Activated CD8-positive, alpha-beta T cell treated with anti-CD3 and anti-CD28 coated beads, Interleukin-2, amount 10 ng/mL, durations not matched to agents 7 days and 5 days (primary cell): Measurements from ENCODE around the gene ALG5. TPM values are rescaled to one million over a fixed set of nuclear protein-coding genes. Genes with fewer than 3 reads are reported as not detected.
A peak's percentile ranks its signal among the peaks of the same experiment; 100 is the strongest.

ENCODE experiments used
- ATAC-seq: fragments of 150-1000 bp; cut with Tn5 transposase; one replicate; pipeline ENCODE4 v1.10.0; 2021; ENCODE audit warnings: moderate library complexity
- CTCF ChIA-PET: fragments of 350-600 bp; sonication (Branson Sonifier 250); formaldehyde crosslinking; loops from one replicate; lab custom pipeline; 2021; ENCODE audit warnings: antibody characterized with exemption; lab: Charles Lee
- POLR2A ChIA-PET: fragments of 350-600 bp; sonication (Branson Sonifier 250); formaldehyde crosslinking; loops from one replicate; lab custom pipeline; 2021; ENCODE audit warnings: antibody characterized with exemption; lab: Charles Lee
- DNase-seq: peaks from one replicate; pipeline ENCODE4 v3.0.0-alpha.2; 2020
- H3K27ac Mint-ChIP-seq: one replicate; pipeline ENCODE4 v1.8.0; 2021; ENCODE audit warnings: mild to moderate bottlenecking, mixed read lengths
- H3K27me3 Mint-ChIP-seq: one replicate; pipeline ENCODE4 v1.8.0; 2021; ENCODE audit warnings: low read depth, mixed read lengths
- H3K36me3 Mint-ChIP-seq: one replicate; pipeline ENCODE4 v1.8.0; 2021; ENCODE audit warnings: low read depth, mixed read lengths
- H3K4me1 Mint-ChIP-seq: one replicate; pipeline ENCODE4 v1.8.0; 2021; ENCODE audit warnings: low read depth, mixed read lengths
- H3K4me3 Mint-ChIP-seq: one replicate; pipeline ENCODE4 v1.8.0; 2021; ENCODE audit warnings: mild to moderate bottlenecking, mixed read lengths
- H3K9me3 Mint-ChIP-seq: one replicate; pipeline ENCODE4 v1.8.0; 2022; ENCODE audit warnings: mixed read lengths; ENCODE audit not compliant: insufficient read depth
- total RNA-seq, 2 experiments: library from RNA; stranded (reverse); gene quantifications; one replicate each; pipeline ENCODE4 v1.2.3, GENCODE V29; 2021

The ALG5 gene
- total RNA-seq, 2 experiments from 2014 or later = 32.0 to 33.8 TPM

- ChIA-PET POLR2A (no interaction called here), CTCF (no interaction called here)
- DNase-seq = no peak
- no peak for ATAC-seq
- Mint-ChIP-seq H3K27ac (no peak overlapping the region), H3K36me3 (no peaks in the 10 kb centered on the region), H3K27me3 (peaks cover 31% of the 10 kb centered on the region), H3K9me3 (no peaks in the 10 kb centered on the region), H3K4me3 (no peak overlapping the region), H3K4me1 (no peaks in the 10 kb centered on the region)
Observed at GRCh38 chr13:36925603-36926002, 73.5 kb downstream of the ALG5 start.

- no peak for DNase-seq
- ChIA-PET CTCF (no interaction called here), POLR2A (no interaction called here)
- H3K4me1 Mint-ChIP-seq = peaks cover 3% of the 10 kb centered on the region
- no peaks in the 10 kb centered on the region for H3K36me3 Mint-ChIP-seq
- H3K27me3 Mint-ChIP-seq = peaks cover 39% of the 10 kb centered on the region
- no peak for ATAC-seq
- H3K4me3 Mint-ChIP-seq = no peak overlapping the region
- no peak overlapping the region for H3K27ac Mint-ChIP-seq
- no peaks in the 10 kb centered on the region for H3K9me3 Mint-ChIP-seq
Observed at GRCh38 chr13:36924001-36924400, 75.1 kb downstream of the ALG5 start.

GRCh38 chr13:36921631-36922301 lies 77.4 kb downstream of the ALG5 start:
- no peak for ATAC-seq
- H3K27ac Mint-ChIP-seq = no peak overlapping the region
- no peaks in the 10 kb centered on the region for H3K36me3 Mint-ChIP-seq
- POLR2A ChIA-PET = no interaction called here
- H3K9me3 Mint-ChIP-seq = no peaks in the 10 kb centered on the region
- peaks cover 53% of the 10 kb centered on the region for H3K27me3 Mint-ChIP-seq
- CTCF ChIA-PET = no interaction called here
- no peak for DNase-seq
- peaks cover 8% of the 10 kb centered on the region for H3K4me1 Mint-ChIP-seq
- no peak overlapping the region for H3K4me3 Mint-ChIP-seq

GRCh38 chr13:36920616-36921185 lies 78.4 kb downstream of the ALG5 start:
- POLR2A ChIA-PET = no interaction called here
- no peak for DNase-seq
- no peak for ATAC-seq
- Mint-ChIP-seq H3K4me1 (peaks cover 8% of the 10 kb centered on the region), H3K36me3 (no peaks in the 10 kb centered on the region), H3K9me3 (no peaks in the 10 kb centered on the region), H3K27ac (no peak overlapping the region), H3K4me3 (peak overlapping the region; percentile 43), H3K27me3 (peaks cover 60% of the 10 kb centered on the region)
- CTCF ChIA-PET = no interaction called here

- H3K9me3 Mint-ChIP-seq = no peaks in the 10 kb centered on the region
- peak; percentile 83 for ATAC-seq
- peak within 1 kb of the TSS; percentile 43 for H3K4me3 Mint-ChIP-seq
- H3K36me3 Mint-ChIP-seq = no peaks in the 10 kb centered on the region
- no peak within 1 kb of the TSS for H3K27ac Mint-ChIP-seq
- CTCF ChIA-PET = no interaction called here
- peaks cover 64% of the 10 kb centered on the region for H3K27me3 Mint-ChIP-seq
- peaks cover 8% of the 10 kb centered on the region for H3K4me1 Mint-ChIP-seq
- DNase-seq = no peak
- POLR2A ChIA-PET = no interaction called here
Observed at GRCh38 chr13:36919833-36920615, 79.1 kb downstream of the ALG5 start, which contains the start of gene SMAD9. Gene SMAD9 (minus strand): TSS chr13:36920238. CDS start chr13:36879689, 40,549 bp downstream.

GRCh38 chr13:36919171-36919832 lies 79.8 kb downstream of the ALG5 start:
- H3K36me3 Mint-ChIP-seq = no peaks in the 10 kb centered on the region
- DNase-seq = no peak
- H3K4me1 Mint-ChIP-seq = peaks cover 8% of the 10 kb centered on the region
- peaks cover 71% of the 10 kb centered on the region for H3K27me3 Mint-ChIP-seq
- H3K4me3 Mint-ChIP-seq = peak overlapping the region; percentile 5
- POLR2A ChIA-PET = no interaction called here
- CTCF ChIA-PET = no interaction called here
- H3K27ac Mint-ChIP-seq = no peak overlapping the region
- peak; percentile 63 for ATAC-seq
- H3K9me3 Mint-ChIP-seq = no peaks in the 10 kb centered on the region

GRCh38 chr13:36918246-36919131 lies 80.7 kb downstream of the ALG5 start:
- H3K36me3 Mint-ChIP-seq = no peaks in the 10 kb centered on the region
- POLR2A ChIA-PET = no interaction called here
- peaks cover 8% of the 10 kb centered on the region for H3K4me1 Mint-ChIP-seq
- ATAC-seq = no peak
- no peaks in the 10 kb centered on the region for H3K9me3 Mint-ChIP-seq
- DNase-seq = no peak
- H3K27ac Mint-ChIP-seq = no peak overlapping the region
- H3K27me3 Mint-ChIP-seq = peaks cover 72% of the 10 kb centered on the region
- CTCF ChIA-PET = no interaction called here
- peak overlapping the region; percentile 5 for H3K4me3 Mint-ChIP-seq

- CTCF ChIA-PET = no interaction called here
- H3K27ac Mint-ChIP-seq = no peak overlapping the region
- H3K4me3 Mint-ChIP-seq = no peak overlapping the region
- no peak for DNase-seq
- peaks cover 8% of the 10 kb centered on the region for H3K4me1 Mint-ChIP-seq
- POLR2A ChIA-PET = no interaction called here
- H3K36me3 Mint-ChIP-seq = no peaks in the 10 kb centered on the region
- H3K27me3 Mint-ChIP-seq = peaks cover 66% of the 10 kb centered on the region
- no peaks in the 10 kb centered on the region for H3K9me3 Mint-ChIP-seq
- ATAC-seq = no peak
Observed at GRCh38 chr13:36917311-36917710, 81.8 kb downstream of the ALG5 start.

- no peaks in the 10 kb centered on the region for H3K36me3 Mint-ChIP-seq
- ChIA-PET CTCF (no interaction called here), POLR2A (no interaction called here)
- ATAC-seq = no peak
- peaks cover 8% of the 10 kb centered on the region for H3K4me1 Mint-ChIP-seq
- no peaks in the 10 kb centered on the region for H3K9me3 Mint-ChIP-seq
- no peak overlapping the region for H3K4me3 Mint-ChIP-seq
- H3K27ac Mint-ChIP-seq = no peak overlapping the region
- H3K27me3 Mint-ChIP-seq = peaks cover 59% of the 10 kb centered on the region
- no peak for DNase-seq
Observed at GRCh38 chr13:36915896-36916640, 83.1 kb downstream of the ALG5 start.

GRCh38 chr13:36915106-36915505 lies 84.0 kb downstream of the ALG5 start:
- ATAC-seq (no peak), DNase-seq (no peak)
- Mint-ChIP-seq H3K36me3 (no peaks in the 10 kb centered on the region), H3K4me1 (peaks cover 8% of the 10 kb centered on the region), H3K9me3 (no peaks in the 10 kb centered on the region), H3K4me3 (no peak overlapping the region), H3K27me3 (peaks cover 53% of the 10 kb centered on the region), H3K27ac (no peak overlapping the region)
- ChIA-PET CTCF (no interaction called here), POLR2A (no interaction called here)

GRCh38 chr13:36914648-36915047 lies 84.5 kb downstream of the ALG5 start:
- Mint-ChIP-seq H3K9me3 (no peaks in the 10 kb centered on the region), H3K4me3 (no peak overlapping the region), H3K36me3 (no peaks in the 10 kb centered on the region), H3K4me1 (peaks cover 8% of the 10 kb centered on the region), H3K27ac (no peak overlapping the region), H3K27me3 (peaks cover 51% of the 10 kb centered on the region)
- no peak for DNase-seq
- ChIA-PET CTCF (no interaction called here), POLR2A (no interaction called here)
- no peak for ATAC-seq
